GM12878 (cell line): Measurements from ENCODE around the gene MROH7. TPM values are rescaled to one million over a fixed set of nuclear protein-coding genes. Genes with fewer than 3 reads are reported as not detected.

Experiments
- ATAC-seq: fragments of 200-7000 bp; cut with Tn5 transposase; 3 replicates; pipeline ENCODE4 v1.9.1; 2020; ENCODE audit warnings: mild to moderate bottlenecking, moderate library complexity
- BruUV-seq: library from RNA; stranded (reverse); fragments of 400-500 nt; replicated peaks from 2 replicates; lab custom pipeline; 2021; lab: Mats Ljungman, UMichigan
- CTCF ChIA-PET: fragments of 300-600 bp; sonication (Branson Sonifier 250); formaldehyde crosslinking; extraction: SDS; loops from one replicate; lab custom pipeline; 2021; ENCODE audit warnings: inconsistent platforms; lab: Yijun Ruan, JAX
- POLR2A ChIA-PET: fragments of 350-600 bp; formaldehyde crosslinking; extraction: SDS; loops from one replicate; lab custom pipeline; 2021; ENCODE audit warnings: inconsistent platforms; lab: Charles Lee
- RAD21 ChIA-PET: fragments of 300-600 bp; sonication (Branson Sonifier 250); formaldehyde crosslinking; loops from one replicate; lab custom pipeline; 2023; ENCODE audit warnings: antibody characterized with exemption; ENCODE audit not compliant: unreplicated experiment; lab: Charles Lee
- SMC1A ChIA-PET: fragments of 300-600 bp; sonication (Branson Sonifier 250); formaldehyde crosslinking; loops from one replicate; lab custom pipeline; 2023; ENCODE audit not compliant: unreplicated experiment, uncharacterized antibody; lab: Charles Lee
- DNase-seq: peaks from one replicate; pipeline ENCODE4 v3.0.0-alpha.2; 2011; ENCODE audit warnings: low read depth, low spot score
- FAIRE-seq: peaks from 3 replicates; lab custom pipeline; 2011; peaks lifted over from hg19 to GRCh38; lab: Jason Lieb, UNC
- H2AFZ ChIP-seq: 2 replicates; pipeline ENCODE4 v1.6.0; 2011; ENCODE audit warnings: low read depth, low read length, control low read depth; ENCODE audit not compliant: control insufficient read depth
- H3K27ac ChIP-seq: 2 replicates; pipeline ENCODE4 v1.5.1; 2011; ENCODE audit warnings: control low read depth; ENCODE audit not compliant: control insufficient read depth, insufficient read depth
- H3K27me3 ChIP-seq, 2 experiments: replicated peaks in 1 of 2; 2 replicates each; pipeline versions ENCODE4 v1.6.0 to v1.6.1; 2011; ENCODE audit warnings: low read length in 1 of 2; ENCODE audit not compliant: control insufficient read depth in 2 of 2, insufficient read depth in 2 of 2
- H3K36me3 ChIP-seq, 2 experiments: 2 replicates each; pipeline ENCODE4 v1.5.1; 2011; ENCODE audit warnings: low read length in 1 of 2; ENCODE audit not compliant: control insufficient read depth in 2 of 2, insufficient read depth in 2 of 2
- H3K4me1 ChIP-seq: 2 replicates; pipeline ENCODE4 v1.6.1; 2011; ENCODE audit warnings: mild to moderate bottlenecking, low read length, moderate library complexity, mixed read lengths; ENCODE audit not compliant: control insufficient read depth, insufficient read depth
- H3K4me2 ChIP-seq: 2 replicates; pipeline ENCODE4 v1.6.0; 2011; ENCODE audit warnings: control low read depth; ENCODE audit not compliant: control insufficient read depth, insufficient read depth
- H3K4me3 ChIP-seq: fragments of 200-600 bp; sonication (generic); 2 replicates; pipeline ENCODE4 v1.5.1; 2016
- H3K79me2 ChIP-seq: 2 replicates; pipeline ENCODE4 v1.6.0; 2011; ENCODE audit warnings: low read length; ENCODE audit not compliant: control insufficient read depth, insufficient read depth
- H3K9ac ChIP-seq: 2 replicates; pipeline ENCODE4 v1.8.0; 2011; ENCODE audit warnings: low read length, control low read depth, mixed read lengths; ENCODE audit not compliant: control insufficient read depth, insufficient read depth
- H3K9me3 ChIP-seq: replicated peaks from 3 replicates; pipeline ENCODE4 v1.5.1; 2011; ENCODE audit warnings: mild to moderate bottlenecking, low read length; ENCODE audit not compliant: control insufficient read depth, insufficient read depth
- H4K20me1 ChIP-seq: 2 replicates; pipeline ENCODE4 v1.6.0; 2011; ENCODE audit not compliant: control insufficient read depth, insufficient read depth
- CEBPZ ChIP-seq: fragments of 150-350 bp; IDR thresholded peaks from 2 replicates; pipeline ENCODE4 v1.6.1; 2016; ENCODE audit warnings: low read depth, low read length
- RUNX3 ChIP-seq: IDR thresholded peaks from 2 replicates; pipeline ENCODE4 v1.6.1; 2012; ENCODE audit warnings: low read length, inconsistent platforms
- ZNF207 ChIP-seq: fragments of 450-650 bp; IDR thresholded peaks from 2 replicates; pipeline ENCODE4 v1.6.1; 2014; ENCODE audit warnings: antibody characterized with exemption, mild to moderate bottlenecking, borderline replicate concordance
- WGBS: methylation state at CpG from one replicate; pipeline ENCODE4 v1.1.6; 2016; ENCODE audit warnings: low lambda C conversion rate; ENCODE audit not compliant: insufficient replicate concordance, insufficient coverage; ENCODE audit errors: missing lambda C conversion rate; 5-methylcytosine and 5-hydroxymethylcytosine counted together
- in situ Hi-C: fragments of 300-500 bp; cut with MboI; formaldehyde crosslinking; loops from 9 replicates; pipeline ENCODE4 v1.14.3; 2018; ENCODE audit warnings: mixed read lengths
- intact Hi-C: fragments of 100-400 bp; cut with micrococcal nuclease; formaldehyde crosslinking; loops from one replicate; pipeline ENCODE4 v1.14.2; 2022; ENCODE audit not compliant: unreplicated experiment
- polyA plus RNA-seq, 11 experiments: library from polyadenylated mRNA; depleted of rRNA in 4 of 11; unstranded in 6 of 11; stranded (reverse) in 5 of 11; fragments of >200 nt; fragmentation: Nextera tagmentation in 4 of 11; fragmentation: Illumina TruSeq in 1 of 11; extraction: Ambion mirVana in 4 of 11; extraction: Trizol in 1 of 11; gene quantifications; 1 replicate in 1 of 11; 2 replicates in 10 of 11; pipeline versions ENCODE4 v1.2.1 to v1.2.3, GENCODE V29; 2011 to 2016; ENCODE audit warnings: inconsistent platforms in 2 of 11, missing spikeins in 2 of 11, low read depth in 1 of 11
- total RNA-seq, 4 experiments: library from RNA; depleted of rRNA in 3 of 4; stranded (reverse); fragments of >200 nt in 3 of 4; fragmentation: Illumina TruSeq in 1 of 4; extraction: Trizol in 1 of 4; gene quantifications; 2 replicates each; pipeline versions ENCODE4 v1.2.1 to v1.2.3, GENCODE V29; 2013 to 2021

Gene MROH7
- total and polyA plus RNA-seq, 10 of the 15 experiments (the other 5 are each of a cell fraction or from before 2014, with no cell fraction given), result 0.11 TPM; not detected in 9

GRCh38 chr1:54615531-54616279, 25.9 kb upstream of the MROH7 start:
- ChIA-PET SMC1A (no interaction called here), CTCF (no interaction called here), RAD21 (no interaction called here), POLR2A (no interaction called here)
- Histone ChIP-seq H3K27me3 (no peaks in the 10 kb centered on the region), H3K79me2 (no peaks in the 10 kb centered on the region), H3K4me1 (peaks cover 3% of the 10 kb centered on the region; the same call in 1 of the 2 replicates), H3K36me3 (no peaks in the 10 kb centered on the region), H3K4me3 (no peak overlapping the region), H3K4me2 (no peak overlapping the region), H4K20me1 (no peaks in the 10 kb centered on the region), H2AFZ (no peak overlapping the region), H3K9ac (no peak overlapping the region), H3K9me3 (no peaks in the 10 kb centered on the region), H3K27ac (no peak overlapping the region)
- WGBS, result 55% methylated on average over 13 of the region's 13 CpGs
- TF ChIP-seq ZNF207 (no peak), RUNX3 (no peak), CEBPZ (no peak)
- FAIRE-seq (no peak), ATAC-seq (no peak), DNase-seq (no peak)
- in situ Hi-C loops, result no loop called here
- intact Hi-C loops, result no loop called here
- no TSS peak for BruUV-seq
